HUDEP-2 (cell line): Measurements from ENCODE around the gene RIMKLA.

ENCODE experiments used
- DNase-seq, 76 experiments: peaks; one replicate each; lab custom pipeline; 2025; ENCODE audit not compliant: unreplicated experiment in 76 of 76; lab: John Stamatoyannopoulos, UW

Gene RIMKLA, protein sequence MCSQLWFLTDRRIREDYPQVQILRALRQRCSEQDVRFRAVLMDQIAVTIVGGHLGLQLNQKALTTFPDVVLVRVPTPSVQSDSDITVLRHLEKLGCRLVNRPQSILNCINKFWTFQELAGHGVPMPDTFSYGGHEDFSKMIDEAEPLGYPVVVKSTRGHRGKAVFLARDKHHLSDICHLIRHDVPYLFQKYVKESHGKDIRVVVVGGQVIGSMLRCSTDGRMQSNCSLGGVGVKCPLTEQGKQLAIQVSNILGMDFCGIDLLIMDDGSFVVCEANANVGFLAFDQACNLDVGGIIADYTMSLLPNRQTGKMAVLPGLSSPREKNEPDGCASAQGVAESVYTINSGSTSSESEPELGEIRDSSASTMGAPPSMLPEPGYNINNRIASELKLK

DNA sequence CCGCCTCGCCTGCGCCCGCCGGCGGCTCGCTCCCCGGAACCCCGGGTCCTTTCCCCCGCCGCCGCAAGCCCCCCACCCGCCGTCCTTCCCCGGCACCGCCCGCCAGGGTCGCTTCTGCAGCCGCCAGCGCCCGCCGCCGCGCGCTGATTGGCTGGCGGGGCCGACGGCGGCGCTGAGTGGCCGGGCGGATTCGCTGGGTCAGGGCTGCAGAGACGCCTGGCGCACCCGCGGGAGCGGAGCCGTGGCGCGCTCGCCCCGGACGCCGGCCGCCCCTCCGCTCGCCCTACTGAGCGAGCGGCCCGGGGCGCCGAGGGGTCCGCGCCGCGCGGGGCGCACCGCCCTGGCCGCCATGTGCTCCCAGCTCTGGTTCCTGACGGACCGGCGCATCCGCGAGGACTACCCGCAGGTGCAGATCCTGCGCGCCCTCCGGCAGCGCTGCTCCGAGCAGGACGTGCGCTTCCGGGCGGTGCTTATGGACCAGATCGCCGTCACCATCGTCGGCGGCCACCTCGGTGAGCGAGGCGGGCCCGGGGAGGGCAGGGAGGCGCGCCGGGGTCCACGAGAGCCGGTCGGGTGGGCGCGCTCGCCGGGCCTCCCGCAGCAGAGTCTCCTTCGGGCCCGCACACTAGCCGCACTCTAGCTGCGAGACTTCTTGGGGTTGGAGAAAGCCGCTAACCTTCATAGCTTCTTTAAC, at the start of gene RIMKLA:
TSS of gene RIMKLA (plus strand) at position 207 of the 694 bp plus-strand sequence. CDS start at position 350, 143 bp downstream.
- DNase-seq: peak in 1 of 76 experiments; percentile 5

DNA sequence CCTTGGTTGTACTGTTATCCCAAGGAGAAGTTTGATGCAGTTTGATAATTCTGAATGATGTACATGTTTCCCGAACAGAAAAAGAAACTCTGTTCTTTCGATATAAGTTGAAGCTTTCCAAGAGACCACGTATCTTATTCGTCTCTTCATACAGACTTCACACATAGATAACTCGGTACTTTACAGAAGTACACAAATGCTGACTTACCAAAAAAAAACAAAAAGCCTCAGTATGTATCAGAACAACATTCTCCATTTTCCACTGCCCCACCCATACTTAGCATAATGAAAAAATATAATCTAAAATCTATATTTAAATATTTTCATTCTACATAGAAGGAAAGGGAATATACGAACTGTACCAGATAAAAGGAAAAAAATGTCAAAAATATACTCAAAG, 47.7 kb upstream of the RIMKLA start:
- DNase-seq: no peak

DNA sequence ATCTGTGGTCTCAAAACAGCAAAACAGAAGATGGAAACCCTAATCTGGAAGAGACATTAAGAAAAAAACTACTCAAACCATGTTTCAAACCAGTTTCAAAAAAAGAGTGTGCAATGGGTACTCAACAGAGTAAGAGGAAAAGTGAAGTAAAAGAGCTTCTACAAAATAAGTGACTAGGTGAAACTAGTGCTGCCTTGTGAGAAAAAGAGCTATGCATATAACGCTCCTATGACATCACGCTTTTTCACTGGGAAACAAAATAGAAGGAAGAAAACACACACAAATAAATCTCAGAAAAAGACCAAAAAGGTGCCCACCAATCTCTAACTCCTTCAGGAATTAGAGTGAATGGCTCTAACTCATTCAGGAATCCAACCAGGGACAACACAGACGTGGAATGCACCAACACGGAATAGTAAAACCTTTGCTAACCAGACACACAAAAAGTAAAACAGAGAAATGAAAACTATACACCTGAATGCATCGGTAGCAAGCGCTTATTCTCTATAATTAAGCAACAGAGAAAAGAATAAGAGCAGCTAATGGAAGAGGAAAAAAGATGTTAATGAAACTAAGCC, 46.8 kb upstream of the RIMKLA start:
- DNase-seq: no peak

DNA sequence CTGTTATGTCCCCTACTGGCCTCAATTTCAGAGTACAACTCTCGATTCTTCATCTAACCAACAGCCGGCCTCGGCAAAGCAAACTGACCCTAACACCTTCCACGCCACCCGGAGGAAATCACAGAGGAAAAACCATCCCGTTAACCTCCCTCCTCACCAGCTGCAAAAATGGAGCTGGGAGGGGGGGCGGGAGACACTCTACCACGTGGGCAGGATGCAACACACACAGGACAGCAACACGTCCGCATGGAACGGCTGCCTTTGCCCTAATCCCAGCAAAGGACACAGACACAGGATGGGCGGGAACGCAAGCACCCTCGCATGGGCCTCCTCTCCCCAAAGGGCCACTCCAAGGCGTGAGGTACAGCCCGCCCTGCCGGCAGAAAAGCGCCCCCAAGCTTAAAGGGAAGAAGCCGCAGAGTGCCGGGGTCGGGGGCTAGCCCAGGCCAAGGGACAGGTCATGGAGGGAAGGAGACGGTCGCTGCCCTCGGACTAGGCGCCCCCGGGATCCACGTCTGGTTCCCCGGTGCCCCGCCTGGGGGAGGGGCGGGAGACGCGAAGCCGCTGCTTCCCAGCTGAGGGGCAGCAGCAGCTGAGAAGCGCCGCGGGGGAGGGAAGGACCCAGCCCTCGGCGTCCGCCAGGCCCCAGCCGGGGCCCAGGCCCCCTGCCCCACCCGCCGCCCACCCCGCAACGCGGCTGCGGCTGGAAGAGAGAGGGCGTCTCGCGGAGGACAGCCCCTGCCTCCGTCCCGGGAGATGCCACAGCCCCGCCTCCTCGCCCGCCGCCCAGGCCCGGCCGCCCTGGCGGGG, 46.1 kb upstream of the RIMKLA start:
- DNase-seq: peak in 45 of 76 experiments; percentile 3 to 71 (median 29)

DNA sequence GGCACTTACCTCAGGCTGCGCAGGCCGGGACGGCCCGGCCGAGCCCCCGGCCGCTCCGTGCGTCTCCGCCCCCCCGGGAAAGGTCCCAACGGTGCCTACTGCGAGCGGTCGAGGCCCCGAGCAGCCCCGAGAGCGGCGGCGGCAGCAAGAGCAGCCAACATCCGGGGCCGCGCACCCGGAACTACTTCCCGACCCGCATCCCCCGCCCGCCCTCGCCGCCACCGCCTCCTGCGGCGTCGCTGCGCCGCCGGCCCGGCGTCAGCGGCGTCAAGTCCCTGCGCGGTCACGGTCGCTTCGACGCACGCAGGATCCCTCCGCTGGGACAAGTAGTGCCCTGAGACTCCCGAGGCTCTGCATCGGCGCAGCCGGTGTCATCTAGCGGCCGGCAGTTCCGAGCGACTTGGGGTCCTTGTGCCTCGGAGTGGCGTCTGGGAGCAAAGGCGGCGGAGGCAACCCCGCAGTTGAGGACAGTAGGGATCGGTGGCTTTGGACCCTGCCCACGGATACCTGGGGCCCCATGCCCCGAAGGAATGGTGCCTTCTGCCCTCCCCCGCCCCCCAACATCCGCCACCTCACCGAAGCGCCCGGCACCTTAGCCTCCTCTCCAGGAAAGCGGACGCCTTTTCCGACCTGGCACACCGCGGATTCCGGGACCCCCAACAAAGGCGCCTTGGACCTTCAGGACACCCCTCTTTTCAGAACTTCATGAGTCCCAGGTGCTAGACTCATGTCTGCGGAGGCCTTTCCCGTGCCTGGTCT, 45.4 kb upstream of the RIMKLA start, which contains the start of gene FOXJ3:
TSS of gene FOXJ3 (minus strand) at position 186 of the 759 bp plus-strand sequence. CDS start 24,142 bp downstream, outside the sequence.
- DNase-seq: peak; percentile 9 to 93 (median 85)

DNA sequence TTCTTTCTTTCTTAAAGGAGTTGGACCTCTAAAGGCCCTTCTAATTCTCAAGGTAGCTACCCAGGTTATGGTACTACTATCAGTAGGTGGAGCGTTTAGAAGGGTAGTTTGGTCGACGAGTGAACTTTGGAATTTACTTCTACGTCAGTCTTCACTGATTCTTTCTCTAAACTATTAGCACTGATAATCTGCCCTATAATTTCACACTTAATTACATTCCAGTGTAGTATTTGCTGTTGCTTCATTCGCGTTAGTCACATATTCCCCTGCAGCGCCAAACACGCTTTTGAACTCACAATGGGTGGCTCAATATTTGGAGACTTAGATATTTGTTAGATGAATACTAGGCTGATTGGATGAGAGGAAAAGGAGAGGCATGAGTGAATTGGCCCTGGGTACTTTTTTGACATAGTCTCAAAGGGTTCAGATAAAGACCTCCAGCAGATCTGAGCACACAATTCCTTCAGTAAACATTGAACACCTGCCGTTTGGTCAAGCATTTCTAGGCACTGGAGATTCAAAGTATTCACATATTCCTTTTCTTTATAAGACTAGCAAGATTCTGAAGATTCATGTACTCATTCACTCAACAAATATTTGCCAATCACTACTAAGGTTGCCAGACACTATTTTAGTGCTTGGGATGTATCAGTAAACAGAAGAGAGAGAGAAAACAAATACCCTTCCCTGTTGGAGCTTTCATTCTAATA, 44.6 kb upstream of the RIMKLA start:
- DNase-seq: peak in 2 of 76 experiments; percentile 12 to 23

DNA sequence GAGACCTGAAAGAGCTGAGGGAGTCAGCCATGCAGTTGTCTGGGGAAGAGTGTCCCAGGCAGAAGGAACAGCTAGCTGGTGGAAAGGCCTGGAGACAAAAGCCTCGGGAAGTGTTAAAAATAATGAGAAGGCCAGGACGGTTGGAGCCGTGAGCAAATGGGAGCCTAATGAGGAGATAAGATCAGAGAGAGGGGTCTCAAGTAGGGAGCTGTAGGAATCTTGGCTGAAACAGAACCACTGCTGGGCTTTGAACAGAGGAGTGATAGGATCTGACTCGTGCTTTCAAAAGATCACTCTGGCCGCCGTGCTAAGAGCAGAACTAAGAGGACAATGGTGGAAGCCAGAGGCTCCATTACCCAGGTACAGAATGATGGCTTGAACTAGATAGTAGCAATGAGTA, 43.6 kb upstream of the RIMKLA start:
- DNase-seq: no peak

DNA sequence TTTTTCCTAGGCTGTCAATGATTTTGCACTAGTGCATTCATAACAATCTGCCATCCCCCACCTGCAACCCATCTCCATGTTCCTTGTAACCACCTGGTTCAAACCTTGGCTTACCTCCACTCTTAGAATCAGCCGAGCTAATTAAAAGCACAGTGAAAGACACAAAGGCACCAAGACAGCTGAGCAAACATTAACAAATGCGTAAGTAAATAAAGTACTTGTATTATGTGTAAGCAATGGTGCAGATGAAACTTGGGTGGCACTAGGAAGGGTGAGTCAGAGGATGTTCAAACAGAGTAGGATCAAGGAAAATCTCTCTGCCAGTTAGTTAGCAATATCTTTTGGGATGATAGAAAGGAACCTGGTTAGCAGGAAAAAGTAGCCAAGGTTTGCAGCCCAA, 40.5 kb upstream of the RIMKLA start:
- DNase-seq: no peak

DNA sequence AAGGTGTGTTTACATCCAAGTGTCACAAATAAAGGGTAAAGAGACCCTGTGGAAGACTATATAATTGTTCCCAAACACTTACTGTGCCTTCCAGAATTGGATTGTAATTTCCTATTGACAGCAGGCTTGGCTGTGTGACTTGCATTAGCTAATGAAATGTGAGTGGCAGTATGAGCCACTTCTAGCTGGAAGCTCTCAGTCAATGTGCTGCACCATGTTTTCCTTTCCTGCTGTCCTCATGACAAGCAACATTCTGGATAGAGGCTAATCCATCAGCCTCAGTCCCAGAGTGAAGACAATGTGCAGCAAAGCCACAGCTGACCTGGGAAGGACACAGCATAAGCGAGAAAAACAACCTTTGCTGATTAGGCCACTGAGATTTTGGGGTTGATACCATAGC, 39.7 kb upstream of the RIMKLA start:
- no peak for DNase-seq

DNA sequence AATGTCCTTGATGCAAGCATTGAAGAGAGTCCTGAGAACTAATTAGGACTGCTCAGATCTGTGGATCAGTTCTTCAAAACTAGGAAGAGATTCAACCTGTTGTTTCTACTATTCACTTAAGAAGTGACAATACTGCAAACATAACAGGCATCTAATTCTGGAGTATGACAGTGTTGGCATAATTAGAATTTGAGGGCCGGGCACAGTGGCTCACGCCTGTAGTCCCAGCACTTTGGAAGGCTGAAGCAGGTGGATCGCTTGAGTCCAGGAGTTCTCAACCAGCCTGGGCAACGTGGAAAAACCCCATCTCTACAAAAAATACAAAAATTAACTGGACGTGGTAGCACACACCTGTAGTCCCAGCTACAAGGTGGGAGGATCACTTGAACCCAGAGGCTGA, 37.5 kb upstream of the RIMKLA start:
- no peak for DNase-seq

DNA sequence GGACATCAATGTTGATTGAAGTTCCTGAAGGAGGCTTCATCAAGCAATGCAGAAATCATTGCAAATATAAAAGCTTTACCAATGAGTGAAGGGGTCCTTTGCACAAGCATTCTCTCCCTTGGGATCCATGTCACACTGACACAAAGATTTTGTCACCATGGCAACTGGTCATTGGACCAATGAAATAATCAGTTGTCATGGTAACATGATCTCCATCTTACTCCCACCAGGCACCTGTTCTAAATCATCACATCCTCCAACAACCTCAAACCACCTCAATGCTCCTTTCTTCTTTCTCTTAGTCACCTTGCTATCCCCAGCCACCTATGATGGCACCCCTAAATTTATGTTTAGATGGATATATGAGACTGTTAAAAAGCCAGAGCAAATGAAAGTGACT, 32.1 kb upstream of the RIMKLA start:
- no peak for DNase-seq

DNA sequence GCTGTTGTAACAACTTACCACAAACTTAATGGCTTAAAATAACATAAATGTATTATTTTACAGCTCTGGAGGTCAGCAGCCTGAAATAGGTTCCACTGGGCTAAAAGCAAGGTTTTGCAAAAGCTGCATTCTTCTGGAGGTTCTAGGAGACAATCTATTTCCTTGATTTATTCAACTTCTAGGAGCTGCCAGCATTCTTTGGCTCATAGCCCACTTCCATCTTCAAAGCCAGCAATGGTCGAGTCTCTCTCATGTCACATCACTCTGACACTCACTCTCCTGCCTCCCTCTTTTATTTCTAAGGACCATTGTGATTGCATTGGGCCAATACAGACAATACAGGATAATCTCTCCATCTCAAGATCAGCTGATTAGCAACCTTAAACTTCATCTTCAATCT, 30.5 kb upstream of the RIMKLA start:
- no peak for DNase-seq

DNA sequence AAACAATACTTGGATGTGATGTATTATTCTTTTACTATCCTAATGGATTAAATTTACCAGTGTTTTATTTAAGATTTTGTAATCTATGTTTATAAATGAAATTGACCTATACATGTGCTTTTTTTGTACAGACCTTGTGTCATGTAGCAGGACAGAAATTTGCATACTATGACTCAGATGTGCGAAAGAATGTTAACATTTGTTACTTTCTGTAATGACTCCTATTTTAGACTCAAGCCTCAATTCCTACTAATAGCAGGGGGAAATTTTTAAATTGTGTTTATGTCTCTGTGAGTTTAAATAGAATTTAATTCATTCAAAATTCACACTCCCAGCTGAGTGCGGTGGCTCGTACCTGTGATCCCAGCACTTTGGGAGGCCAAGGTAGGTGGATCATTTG, 21.8 kb upstream of the RIMKLA start:
- DNase-seq: no peak

DNA sequence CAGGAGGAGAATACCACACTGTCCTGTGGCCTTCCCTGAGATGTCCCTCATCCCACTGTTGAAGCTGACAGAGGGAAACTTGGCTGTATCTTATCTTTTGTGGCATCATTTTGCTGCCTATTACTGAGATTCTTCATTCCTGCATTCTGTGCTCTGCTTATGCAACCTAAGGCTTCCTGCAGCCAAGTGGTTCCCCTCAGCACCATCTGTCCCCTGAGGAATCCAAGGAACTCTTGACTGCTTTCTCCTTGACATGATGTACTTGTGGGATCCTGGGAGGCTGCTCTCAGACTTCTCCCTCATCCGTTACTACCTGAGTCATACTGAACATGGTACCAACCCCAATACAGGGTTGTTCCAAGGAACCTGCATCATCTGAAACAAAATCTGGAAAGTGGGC, 21.1 kb upstream of the RIMKLA start:
- DNase-seq: no peak

DNA sequence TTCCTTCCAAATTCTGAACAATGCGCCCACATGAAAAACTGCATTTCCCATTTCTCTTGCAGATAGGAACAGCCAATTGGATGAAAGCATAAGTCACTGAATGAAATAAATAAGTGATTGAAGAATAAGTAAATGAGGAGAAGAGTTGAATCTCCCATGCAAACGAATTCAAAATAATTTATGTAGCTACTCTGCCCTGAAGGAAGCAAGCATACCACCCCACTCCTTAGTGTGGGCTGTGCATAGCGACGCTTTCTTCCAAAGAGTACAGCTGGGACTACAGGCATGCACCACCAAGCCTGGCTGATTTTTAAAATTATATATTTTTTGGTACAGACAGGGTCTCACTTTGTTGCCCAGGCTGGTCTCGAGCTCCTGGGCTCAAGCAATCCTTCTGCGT, 16.5 kb upstream of the RIMKLA start:
- DNase-seq: no peak

DNA sequence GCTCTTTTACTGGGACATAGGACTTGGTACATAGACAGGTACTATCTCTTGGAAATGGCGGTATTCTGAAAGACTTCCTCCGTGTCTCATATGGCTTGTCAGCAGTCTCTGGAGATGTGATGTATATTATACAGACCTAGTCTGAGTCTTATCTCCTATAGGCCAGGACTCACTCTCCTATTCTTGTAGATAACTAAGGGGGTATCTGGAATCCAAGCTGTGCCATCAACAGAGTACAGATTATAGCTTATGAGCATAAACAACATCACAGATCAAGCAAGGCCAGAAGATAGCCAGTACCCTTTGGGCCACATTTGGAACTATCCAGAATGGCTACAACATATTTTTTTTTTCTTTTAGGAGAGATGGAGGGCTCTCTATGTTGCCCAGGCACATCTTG, 16.1 kb upstream of the RIMKLA start:
- DNase-seq: no peak

DNA sequence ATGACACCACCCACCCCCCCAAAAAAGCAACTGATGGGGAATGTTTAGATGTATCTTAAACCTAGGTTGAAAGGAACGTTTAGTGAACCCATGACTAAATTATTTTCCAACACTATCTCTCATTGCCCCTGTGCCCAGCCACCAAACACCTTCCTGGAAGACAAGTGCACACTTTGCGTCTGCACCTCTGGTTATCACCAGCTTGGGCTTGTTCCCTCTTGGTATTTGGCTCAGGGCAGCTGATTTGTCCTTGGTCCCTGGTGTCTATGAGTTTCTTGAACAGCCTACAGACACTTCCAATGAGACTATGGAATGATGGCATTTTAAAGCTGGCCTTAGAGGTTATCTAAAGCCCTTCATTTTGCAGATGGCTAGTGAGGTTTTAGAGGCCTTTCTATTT, 15.5 kb upstream of the RIMKLA start:
- no peak for DNase-seq

DNA sequence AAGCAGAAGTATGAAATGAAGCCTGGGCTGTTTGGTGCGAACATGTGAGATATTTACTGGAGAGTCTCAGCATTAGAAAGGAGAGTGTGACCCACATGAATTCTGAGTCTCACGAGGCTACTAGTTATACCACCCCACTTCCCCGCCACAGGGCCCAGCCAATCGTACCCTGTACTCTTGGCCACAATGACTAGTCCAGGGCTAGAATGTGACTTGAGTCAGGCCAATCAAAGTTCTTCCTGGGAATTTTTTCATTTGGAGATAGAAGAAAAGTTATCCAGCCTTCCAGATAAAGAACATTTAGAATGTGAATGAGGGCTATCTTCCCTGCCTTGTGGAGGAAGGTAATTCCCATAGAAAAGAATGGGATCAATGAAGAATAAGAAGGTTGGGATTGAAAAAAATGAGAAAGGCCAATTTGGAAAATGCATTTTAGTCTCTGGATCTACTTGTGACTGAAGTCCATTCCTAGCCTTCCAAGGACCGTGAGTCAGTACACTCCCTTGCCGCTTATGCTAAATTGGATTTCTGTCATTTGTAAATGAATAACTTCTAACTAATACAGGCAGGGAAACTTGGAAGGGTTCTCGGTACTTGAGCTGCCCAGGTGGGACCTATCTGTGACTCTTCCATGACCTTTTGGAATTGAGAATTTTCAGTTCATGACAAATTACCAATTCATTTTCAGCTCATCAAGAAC, 12.3 kb upstream of the RIMKLA start:
- DNase-seq: no peak

DNA sequence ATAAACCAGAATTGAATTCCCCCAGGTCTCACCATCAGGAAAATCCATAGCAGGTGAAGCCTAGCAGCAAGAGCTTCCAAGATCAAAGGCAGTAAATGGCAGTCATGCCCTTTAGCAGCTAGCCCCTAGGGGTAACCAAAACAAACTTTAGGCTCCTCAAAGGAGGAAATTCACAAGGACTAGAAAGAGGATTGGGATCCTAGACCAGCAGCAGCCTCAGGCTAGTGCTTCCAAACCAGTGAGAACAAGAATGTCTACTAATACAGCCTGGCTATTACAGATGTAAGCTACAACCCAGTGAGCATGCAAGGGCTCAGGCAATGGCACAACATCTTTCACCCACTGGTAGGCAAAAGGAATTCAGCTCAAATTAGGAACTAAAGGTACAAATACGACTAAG, 11.1 kb upstream of the RIMKLA start:
- DNase-seq: no peak
